Stimulated activated CD8-positive, alpha-beta memory T cell treated with anti-CD3 and anti-CD28 coated beads, Interleukin-15, amount 100 ng/mL, for 4 hours (primary cell): Measurements from ENCODE around the gene SPI1.
A peak's percentile ranks its signal among the peaks of the same experiment; 100 is the strongest.

Experiments used
- DNase-seq, 2 donors: peaks; one replicate each; pipeline ENCODE4 v3.0.0-alpha.2; 2020; ENCODE audit warnings: low read depth in 2 of 2

SPI1 gene

GRCh38 chr11:47406896-47407745 lies 28.8 kb upstream of the SPI1 start:
- no peak for DNase-seq

GRCh38 chr11:47403571-47403970 lies 25.2 kb upstream of the SPI1 start:
- no peak for DNase-seq

- DNase-seq = no peak
Measured at GRCh38 chr11:47403135-47403534, 24.8 kb upstream of the SPI1 start.

GRCh38 chr11:47400768-47401279 lies 22.5 kb upstream of the SPI1 start:
- DNase-seq = no peak

- peak in 1 of 2 donors; percentile 26 for DNase-seq
Measured at GRCh38 chr11:47399860-47400767, 21.8 kb upstream of the SPI1 start.

GRCh38 chr11:47398551-47398950 lies 20.2 kb upstream of the SPI1 start:
- DNase-seq = no peak

- DNase-seq = no peak
Measured at GRCh38 chr11:47398011-47398410, 19.7 kb upstream of the SPI1 start.

GRCh38 chr11:47396049-47396320 lies 17.6 kb upstream of the SPI1 start:
- DNase-seq = no peak

- DNase-seq = no peak
Measured at GRCh38 chr11:47395223-47396048, 17.1 kb upstream of the SPI1 start.

GRCh38 chr11:47394322-47395222 lies 16.2 kb upstream of the SPI1 start:
- peak in 1 of 2 donors; percentile 23 for DNase-seq

- DNase-seq = no peak
Measured at GRCh38 chr11:47394050-47394321, 15.6 kb upstream of the SPI1 start.

GRCh38 chr11:47393163-47394049 lies 15.1 kb upstream of the SPI1 start:
- no peak for DNase-seq

GRCh38 chr11:47392546-47393162 lies 14.3 kb upstream of the SPI1 start:
- DNase-seq = no peak

- DNase-seq = no peak
Measured at GRCh38 chr11:47391711-47392432, 13.5 kb upstream of the SPI1 start.

GRCh38 chr11:47391077-47391583 lies 12.8 kb upstream of the SPI1 start:
- DNase-seq = no peak

GRCh38 chr11:47390422-47390760 lies 12.0 kb upstream of the SPI1 start:
- no peak for DNase-seq

- DNase-seq = no peak
Measured at GRCh38 chr11:47389577-47390421, 11.5 kb upstream of the SPI1 start.
